Astrocyte (in vitro differentiated cells and primary cell): ENCODE results near the gene NR6A1.

Experiments used
- EZH2 ChIP-seq: IDR thresholded peaks from 2 replicates; pipeline ENCODE4 v1.6.1; 2012; ENCODE audit warnings: mild to moderate bottlenecking, low read length, inconsistent platforms; ENCODE audit not compliant: insufficient read depth
- TF ChIP-seq, protein P1 (sequence below): IDR thresholded peaks from 2 replicates; pipeline ENCODE4 v1.5.1; 2011; ENCODE audit warnings: low read depth, mild to moderate bottlenecking, inconsistent platforms, low read length, moderate library complexity; ENCODE audit not compliant: insufficient read depth

DNA sequence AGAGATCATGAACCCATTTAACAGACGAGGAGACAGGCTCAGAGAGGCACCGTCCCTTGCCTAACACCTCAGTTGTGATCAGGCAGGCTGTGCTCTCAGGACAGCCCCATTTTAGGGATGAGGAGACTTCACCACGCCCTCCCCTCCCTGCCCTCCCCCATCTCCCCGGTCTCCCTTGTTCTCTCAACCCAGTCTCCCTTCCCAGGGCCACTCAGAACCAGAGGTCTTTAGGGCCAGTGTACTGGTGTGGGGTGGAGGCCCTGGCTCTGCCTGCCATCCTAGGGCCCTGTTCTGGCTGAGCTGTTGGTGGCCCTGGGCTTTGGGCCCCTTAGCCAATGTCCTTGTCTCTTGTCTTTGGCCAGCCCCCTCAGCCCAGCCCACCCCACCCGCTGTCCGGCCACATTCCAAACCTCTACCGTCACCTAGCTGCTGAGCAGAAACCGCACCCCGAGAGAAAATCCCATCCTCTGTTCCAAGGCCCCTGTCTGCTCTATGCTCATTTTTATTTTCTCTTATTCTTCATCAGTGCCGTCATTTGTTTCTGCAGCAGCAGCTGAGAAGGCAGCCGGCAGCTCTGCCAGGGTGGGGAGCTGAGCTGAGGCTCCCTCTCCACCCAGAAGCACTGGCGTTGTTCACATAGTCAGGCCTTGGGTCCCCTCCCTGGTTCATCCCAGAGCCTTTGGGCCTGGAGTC lies 39.7 kb upstream of the NR6A1 start:
- TF ChIP-seq EZH2: no peak
- TF ChIP-seq, protein P1, sequence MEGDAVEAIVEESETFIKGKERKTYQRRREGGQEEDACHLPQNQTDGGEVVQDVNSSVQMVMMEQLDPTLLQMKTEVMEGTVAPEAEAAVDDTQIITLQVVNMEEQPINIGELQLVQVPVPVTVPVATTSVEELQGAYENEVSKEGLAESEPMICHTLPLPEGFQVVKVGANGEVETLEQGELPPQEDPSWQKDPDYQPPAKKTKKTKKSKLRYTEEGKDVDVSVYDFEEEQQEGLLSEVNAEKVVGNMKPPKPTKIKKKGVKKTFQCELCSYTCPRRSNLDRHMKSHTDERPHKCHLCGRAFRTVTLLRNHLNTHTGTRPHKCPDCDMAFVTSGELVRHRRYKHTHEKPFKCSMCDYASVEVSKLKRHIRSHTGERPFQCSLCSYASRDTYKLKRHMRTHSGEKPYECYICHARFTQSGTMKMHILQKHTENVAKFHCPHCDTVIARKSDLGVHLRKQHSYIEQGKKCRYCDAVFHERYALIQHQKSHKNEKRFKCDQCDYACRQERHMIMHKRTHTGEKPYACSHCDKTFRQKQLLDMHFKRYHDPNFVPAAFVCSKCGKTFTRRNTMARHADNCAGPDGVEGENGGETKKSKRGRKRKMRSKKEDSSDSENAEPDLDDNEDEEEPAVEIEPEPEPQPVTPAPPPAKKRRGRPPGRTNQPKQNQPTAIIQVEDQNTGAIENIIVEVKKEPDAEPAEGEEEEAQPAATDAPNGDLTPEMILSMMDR: no peak
